HL-60/S4 treated with retinoic acid at 250 ng/mL for 4 days and 3 days (cell line): Measurements from ENCODE around the gene MCC.

Source experiments
- in situ Hi-C: fragments of 300-500 bp; cut with MboI; formaldehyde crosslinking; loops from 2 replicates; pipeline ENCODE4 v1.7.0; 2022; ENCODE audit warnings: low sequenced_read_pairs

MCC gene

DNA sequence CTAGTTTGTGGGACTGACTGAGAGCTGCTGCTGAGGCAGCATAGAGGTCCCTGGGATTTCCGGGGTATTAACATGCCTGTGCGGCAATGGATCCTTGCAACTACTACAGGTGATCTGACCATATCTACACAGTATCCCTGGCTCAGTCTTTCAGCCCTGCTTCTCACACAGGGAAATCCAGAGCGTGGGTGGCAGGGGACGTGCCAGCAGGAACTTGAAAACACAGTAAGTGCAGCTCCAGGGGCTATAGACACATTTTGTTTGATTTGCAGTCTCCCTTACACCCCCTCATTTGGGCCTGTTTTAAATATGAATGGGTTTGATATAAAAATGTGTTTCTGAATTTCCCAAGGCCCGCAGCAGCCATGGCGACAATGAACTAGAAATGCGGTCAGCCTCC, 302.2 kb downstream of the MCC start:
- in situ Hi-C loops: no loop called here

DNA sequence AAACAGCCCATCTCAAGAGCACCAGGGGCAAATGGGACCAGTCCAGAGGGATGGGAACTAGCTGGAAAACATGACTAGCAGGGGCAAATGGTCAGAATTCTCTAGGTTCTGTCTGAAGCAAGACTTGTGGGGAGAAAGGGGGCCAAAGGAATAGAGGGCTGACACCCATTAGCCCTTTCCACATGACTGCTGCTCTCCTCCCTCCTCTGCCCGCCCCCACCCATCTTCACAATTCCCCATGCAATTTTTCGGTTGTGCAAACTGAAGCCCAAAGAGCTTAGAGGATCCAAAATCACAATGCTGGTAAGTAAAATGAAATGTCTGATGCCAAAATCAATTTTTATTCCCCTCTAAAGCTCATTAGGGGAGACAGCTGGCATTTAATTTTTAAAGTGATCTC, 304.6 kb downstream of the MCC start:
- in situ Hi-C loops: no loop called here

- in situ Hi-C loops: no loop called here
Observed at GRCh38 chr5:113182658-113183344, 305.5 kb downstream of the MCC start.

GRCh38 chr5:113181853-113182490, 306.3 kb downstream of the MCC start:
- in situ Hi-C loops: no loop called here

- in situ Hi-C loops: no loop called here
Observed at GRCh38 chr5:113181409-113181808, 306.8 kb downstream of the MCC start.

DNA sequence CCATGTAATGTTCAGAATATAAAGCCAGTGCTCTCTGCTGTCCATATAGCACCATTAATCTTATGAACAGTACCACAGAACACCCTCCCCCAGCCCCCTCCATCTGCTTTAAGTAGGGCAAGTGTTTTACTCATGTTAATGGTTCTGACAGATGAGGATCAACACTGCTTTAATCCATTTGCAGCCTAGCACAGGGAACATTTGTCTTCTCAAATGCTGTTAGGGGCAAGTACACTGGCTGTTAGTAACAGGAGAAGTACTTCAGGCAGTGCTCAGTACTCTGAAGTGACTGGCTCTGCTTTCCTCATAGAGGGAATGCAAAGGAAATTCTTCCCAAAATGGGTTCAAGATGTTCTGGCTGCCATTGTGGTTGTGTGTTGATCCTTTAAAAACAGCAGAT, 309.1 kb downstream of the MCC start:
- in situ Hi-C loops: no loop called here

DNA sequence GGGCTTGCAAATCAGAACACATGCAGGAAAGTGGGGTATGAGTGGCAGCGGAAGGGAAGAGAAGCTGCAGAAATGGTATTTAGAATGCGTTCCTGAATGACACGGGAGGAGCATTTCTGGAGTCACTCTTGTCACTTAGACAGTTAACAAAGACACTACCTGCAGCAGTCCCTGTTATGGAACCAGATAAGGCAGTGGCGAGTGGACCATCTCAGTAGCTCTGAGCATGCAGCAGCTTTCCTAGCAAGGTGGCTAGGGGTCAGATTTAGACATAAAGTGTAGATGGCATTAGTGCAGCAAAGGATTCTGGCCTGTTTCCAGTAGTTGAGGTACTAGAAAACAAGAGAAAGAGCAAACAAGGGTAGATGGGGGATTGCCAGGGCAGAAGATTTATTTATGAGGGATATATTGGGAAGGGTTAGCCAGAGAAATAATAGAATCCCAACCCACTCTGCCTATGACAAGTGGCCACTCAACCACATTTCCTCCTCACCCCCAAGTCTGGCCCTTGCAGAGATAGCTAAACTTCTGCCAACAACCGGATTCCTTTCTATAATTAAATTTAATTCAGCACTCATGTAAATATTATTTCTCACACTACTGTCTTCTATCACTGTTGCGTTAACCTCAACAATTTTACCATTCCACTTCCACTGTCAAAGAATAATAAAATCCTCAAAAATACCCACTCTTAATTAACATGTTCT, 310.0 kb downstream of the MCC start:
- in situ Hi-C loops: no loop called here

DNA sequence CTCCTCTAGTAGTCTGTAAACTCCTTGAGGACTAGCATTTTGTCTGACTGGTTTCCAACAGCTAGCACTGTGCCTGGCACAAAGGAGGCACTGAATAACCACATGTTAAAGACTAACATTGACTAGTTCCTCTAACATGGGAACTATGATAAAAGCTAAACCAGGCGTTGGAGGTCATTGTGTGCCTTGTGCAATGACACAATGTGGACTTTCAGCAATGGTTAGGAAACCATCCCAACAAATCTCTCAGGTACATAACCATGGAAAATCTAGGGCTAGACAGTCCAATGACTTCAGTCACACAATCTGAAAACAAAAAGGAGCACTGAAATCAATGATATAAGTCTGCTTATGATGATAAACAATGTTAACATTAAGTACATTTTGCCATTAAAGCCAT, 311.0 kb downstream of the MCC start:
- in situ Hi-C loops: no loop called here

GRCh38 chr5:113176734-113177133, 311.5 kb downstream of the MCC start:
- in situ Hi-C loops: no loop called here

GRCh38 chr5:113176196-113176595, 312.1 kb downstream of the MCC start:
- in situ Hi-C loops: no loop called here

- in situ Hi-C loops: no loop called here
Observed at GRCh38 chr5:113172231-113172826, 315.9 kb downstream of the MCC start.

DNA sequence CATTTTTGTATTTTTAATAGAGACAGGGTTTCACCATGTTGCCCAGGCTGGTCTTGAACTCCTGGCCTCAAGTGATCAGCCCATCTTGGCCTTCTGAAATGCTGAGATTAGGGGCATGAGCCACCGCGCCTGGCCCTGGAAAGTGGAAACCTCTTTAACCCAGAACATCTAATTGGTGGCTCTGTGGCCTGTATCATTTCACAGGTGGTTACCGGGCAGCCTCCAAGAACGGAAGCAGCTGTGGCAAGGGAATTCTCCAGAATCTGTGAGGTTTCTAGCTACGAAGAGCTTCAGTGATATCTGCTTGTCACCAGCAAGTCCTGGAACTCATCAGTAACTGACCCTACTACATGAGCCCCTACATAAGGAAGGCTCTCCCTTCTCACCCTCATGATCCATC, 316.7 kb downstream of the MCC start:
- in situ Hi-C loops: no loop called here

- in situ Hi-C loops: no loop called here
Observed at GRCh38 chr5:113170707-113171106, 317.5 kb downstream of the MCC start.

DNA sequence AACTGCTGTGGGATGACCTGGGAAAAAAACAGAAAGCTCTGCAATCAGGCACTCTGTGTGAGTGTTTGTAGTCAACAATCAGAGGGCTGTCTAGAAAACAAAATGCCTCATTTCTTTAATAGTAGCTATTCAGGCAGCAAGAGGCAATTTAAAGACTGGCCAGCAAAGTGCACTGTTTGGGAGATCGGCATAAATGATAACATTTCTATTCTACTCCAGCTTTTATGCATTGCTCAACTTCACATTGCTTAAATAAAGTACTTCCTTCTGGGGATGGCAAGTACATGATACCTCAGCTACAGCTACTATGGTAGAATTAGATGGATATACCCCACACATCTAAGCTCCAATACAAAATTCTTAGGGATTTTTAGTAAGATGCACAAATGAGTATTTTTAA, 318.5 kb downstream of the MCC start:
- in situ Hi-C loops: no loop called here

DNA sequence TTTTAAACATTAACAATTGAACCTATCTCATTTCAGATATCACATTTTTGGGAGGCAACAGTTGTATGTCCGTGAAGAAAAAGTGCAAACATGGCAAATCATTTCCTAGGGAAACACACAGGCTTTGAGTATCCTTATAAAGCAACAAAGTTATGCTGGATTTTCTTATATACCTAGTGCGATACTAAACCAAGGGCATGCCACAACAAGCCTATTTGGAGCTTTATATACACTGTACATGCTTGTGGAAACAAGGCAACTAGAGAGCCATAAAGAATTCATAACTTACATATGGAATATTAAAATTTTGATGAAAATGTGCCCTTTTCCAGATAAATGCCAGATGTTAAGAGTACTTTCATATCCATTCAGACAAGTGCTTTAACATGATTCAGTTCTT, 320.3 kb downstream of the MCC start:
- in situ Hi-C loops: no loop called here

- in situ Hi-C loops: no loop called here
Observed at GRCh38 chr5:113166852-113167366, 321.3 kb downstream of the MCC start.

- in situ Hi-C loops: no loop called here
Observed at GRCh38 chr5:113166261-113166660, 322.0 kb downstream of the MCC start.

- in situ Hi-C loops: no loop called here
Observed at GRCh38 chr5:113164021-113164420, 324.2 kb downstream of the MCC start.

DNA sequence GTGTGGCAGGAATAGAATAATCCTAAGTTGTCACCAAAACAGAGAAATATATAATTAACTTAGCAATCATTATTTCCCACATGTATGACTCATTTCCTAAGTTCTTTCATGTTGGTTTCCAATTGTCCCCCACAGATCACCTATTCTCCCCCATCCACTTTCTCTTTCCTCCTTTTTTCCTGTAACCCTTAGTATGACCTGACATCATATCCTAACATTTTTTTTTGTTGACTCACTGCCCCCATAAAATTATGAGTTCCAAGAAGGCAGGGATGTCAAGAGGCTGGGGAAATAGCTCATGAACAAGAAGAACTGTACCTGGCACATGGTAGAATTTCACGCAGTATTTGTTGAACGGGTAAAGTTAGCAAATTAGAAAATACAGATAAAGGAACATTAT, 324.9 kb downstream of the MCC start:
- in situ Hi-C loops: no loop called here

- in situ Hi-C loops: no loop called here
Observed at GRCh38 chr5:113162770-113163169, 325.5 kb downstream of the MCC start.

DNA sequence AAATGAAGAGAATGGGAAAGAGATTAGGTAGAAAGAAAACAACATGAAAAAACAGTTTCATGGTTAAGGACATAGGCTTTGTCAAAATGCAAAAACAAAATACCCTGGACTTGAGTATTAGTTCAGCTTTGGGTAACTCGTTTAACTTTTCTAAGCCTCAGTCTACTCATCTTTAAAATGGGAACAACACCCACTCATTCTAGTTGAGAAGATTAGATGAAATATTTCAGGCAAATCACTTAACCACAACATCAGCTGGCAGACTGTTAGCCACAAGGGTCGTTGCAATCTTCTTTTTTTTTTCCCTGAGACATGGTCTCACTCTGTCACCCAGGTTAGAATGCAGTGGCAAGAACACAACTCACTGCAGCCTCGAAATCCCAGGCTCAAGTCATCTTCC, 326.0 kb downstream of the MCC start:
- in situ Hi-C loops: no loop called here

DNA sequence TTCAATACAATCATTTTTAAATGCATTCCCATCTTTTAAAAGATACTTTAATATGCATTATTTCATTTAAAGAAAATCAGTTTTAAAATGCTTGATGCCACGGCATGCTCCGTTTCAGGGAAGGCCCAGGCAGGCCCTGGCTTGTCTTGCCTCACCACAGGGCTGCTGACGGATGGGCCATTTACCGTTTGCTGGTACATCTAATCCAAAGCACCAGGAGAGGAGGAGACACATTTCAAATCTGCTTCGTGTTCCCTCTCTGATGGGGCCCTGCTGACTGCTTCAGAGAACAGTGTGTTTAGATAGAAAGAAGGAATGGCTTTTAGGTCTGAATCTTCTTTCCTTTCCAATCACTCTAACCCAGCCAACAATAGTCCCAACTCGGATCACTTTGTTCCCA, 326.4 kb downstream of the MCC start:
- in situ Hi-C loops: no loop called here
